Prostate gland (tissue), 2 donors: Measurements from ENCODE around the gene FARP2. TPM values are rescaled to one million over a fixed set of nuclear protein-coding genes. Genes with fewer than 3 reads are reported as not detected.

Experiments
- DNase-seq: peaks from one replicate; pipeline ENCODE4 v3.0.0-alpha.2; 2019; ENCODE audit warnings: low spot score
- H3K27ac ChIP-seq, 2 donors: fragments of 200-600 bp; sonication (generic); 2 replicates each; pipeline ENCODE4 v1.5.1; 2017 to 2019
- H3K27me3 ChIP-seq: fragments of 200-600 bp; sonication (generic); replicated peaks from 2 replicates; pipeline ENCODE4 v1.5.1; 2019; ENCODE audit not compliant: insufficient read depth
- H3K36me3 ChIP-seq, 2 donors: fragments of 200-600 bp; sonication (generic); 1 replicate in 1 of 2; 2 replicates in 1 of 2; pipeline versions ENCODE4 v1.5.1 to v1.8.1; 2017 to 2019
- H3K4me1 ChIP-seq: fragments of 200-600 bp; sonication (generic); replicated peaks from 2 replicates; pipeline ENCODE4 v1.5.1; 2019
- H3K4me3 ChIP-seq, 2 donors: fragments of 200-600 bp; sonication (generic); 2 replicates each; pipeline ENCODE4 v1.5.1; 2017 to 2019
- H3K9me3 ChIP-seq: fragments of 200-600 bp; sonication (generic); 2 replicates; pipeline ENCODE4 v1.5.1; 2017
- POLR2A ChIP-seq: fragments of 450-650 bp; IDR thresholded peaks from one replicate; pipeline ENCODE4 v1.6.1; 2016; ENCODE audit warnings: antibody characterized with exemption, mild to moderate bottlenecking
- POLR2AphosphoS5 ChIP-seq: sonication (generic); formaldehyde crosslinking; IDR thresholded peaks from one replicate; pipeline ENCODE4 v1.6.1; 2017; ENCODE audit warnings: antibody characterized with exemption
- WGBS: methylation state at CpG from one replicate; pipeline ENCODE4 v1.1.5; 2018; 5-methylcytosine and 5-hydroxymethylcytosine counted together
- intact Hi-C: fragments of 100-400 bp; cut with DNase I; formaldehyde crosslinking; loops from one replicate; pipeline ENCODE4 v1.14.2; 2022
- total RNA-seq, 2 donors: library from RNA; depleted of rRNA; stranded (reverse); fragments of >200 nt; gene quantifications; one replicate each; pipeline ENCODE4 v1.1.0, GENCODE V29; 2016
- TF ChIP-seq, protein P1 (sequence below), 4 experiments: fragments of 200-600 bp in 2 of 4; fragments of 450-650 bp in 2 of 4; sonication (generic) in 2 of 4; IDR thresholded peaks; 1 replicate in 3 of 4; 2 replicates in 1 of 4; pipeline ENCODE4 v1.5.1; 2016 to 2019; ENCODE audit warnings: antibody characterized with exemption in 4 of 4, mild to moderate bottlenecking in 2 of 4, moderate library complexity in 2 of 4

The FARP2 gene
- total RNA-seq, 2 donors from 2014 or later = 32.4 to 35.9 TPM

DNA sequence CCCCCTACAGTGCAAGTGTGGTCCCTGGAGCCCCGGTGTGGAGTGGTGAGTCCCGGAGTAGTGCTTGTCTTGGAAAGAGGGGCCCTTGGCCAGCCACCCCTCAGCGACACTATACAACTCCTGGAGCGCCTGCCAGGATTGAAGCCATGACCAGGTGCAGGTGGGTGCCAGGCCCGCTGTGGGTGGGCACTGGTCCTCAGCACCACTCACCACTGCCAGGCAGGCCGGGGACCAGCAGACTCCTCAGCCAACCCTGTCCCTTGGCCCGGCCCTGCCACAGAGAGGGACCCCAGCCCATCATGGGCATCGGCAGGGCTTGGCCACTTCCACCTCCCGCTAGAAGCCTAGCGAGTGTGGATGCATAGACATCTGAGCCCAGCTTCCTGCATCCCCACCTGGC, 110.1 kb downstream of the FARP2 start:
- H3K9me3 ChIP-seq = no peaks in the 10 kb centered on the region
- no peaks in the 10 kb centered on the region for H3K27me3 ChIP-seq
- peaks cover 7% of the 10 kb centered on the region for H3K4me1 ChIP-seq
- TF ChIP-seq POLR2A = no peak
- TF ChIP-seq, protein P1, sequence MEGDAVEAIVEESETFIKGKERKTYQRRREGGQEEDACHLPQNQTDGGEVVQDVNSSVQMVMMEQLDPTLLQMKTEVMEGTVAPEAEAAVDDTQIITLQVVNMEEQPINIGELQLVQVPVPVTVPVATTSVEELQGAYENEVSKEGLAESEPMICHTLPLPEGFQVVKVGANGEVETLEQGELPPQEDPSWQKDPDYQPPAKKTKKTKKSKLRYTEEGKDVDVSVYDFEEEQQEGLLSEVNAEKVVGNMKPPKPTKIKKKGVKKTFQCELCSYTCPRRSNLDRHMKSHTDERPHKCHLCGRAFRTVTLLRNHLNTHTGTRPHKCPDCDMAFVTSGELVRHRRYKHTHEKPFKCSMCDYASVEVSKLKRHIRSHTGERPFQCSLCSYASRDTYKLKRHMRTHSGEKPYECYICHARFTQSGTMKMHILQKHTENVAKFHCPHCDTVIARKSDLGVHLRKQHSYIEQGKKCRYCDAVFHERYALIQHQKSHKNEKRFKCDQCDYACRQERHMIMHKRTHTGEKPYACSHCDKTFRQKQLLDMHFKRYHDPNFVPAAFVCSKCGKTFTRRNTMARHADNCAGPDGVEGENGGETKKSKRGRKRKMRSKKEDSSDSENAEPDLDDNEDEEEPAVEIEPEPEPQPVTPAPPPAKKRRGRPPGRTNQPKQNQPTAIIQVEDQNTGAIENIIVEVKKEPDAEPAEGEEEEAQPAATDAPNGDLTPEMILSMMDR (IDR thresholded peaks at IDR 0.05) = no peak
- H3K27ac ChIP-seq = no peak overlapping the region
- WGBS = 94% methylated on average over 10 of the region's 10 CpGs
- DNase-seq = no peak
- H3K4me3 ChIP-seq = no peak overlapping the region
- H3K36me3 ChIP-seq = no peaks in the 10 kb centered on the region
- intact Hi-C loops = no loop called here

DNA sequence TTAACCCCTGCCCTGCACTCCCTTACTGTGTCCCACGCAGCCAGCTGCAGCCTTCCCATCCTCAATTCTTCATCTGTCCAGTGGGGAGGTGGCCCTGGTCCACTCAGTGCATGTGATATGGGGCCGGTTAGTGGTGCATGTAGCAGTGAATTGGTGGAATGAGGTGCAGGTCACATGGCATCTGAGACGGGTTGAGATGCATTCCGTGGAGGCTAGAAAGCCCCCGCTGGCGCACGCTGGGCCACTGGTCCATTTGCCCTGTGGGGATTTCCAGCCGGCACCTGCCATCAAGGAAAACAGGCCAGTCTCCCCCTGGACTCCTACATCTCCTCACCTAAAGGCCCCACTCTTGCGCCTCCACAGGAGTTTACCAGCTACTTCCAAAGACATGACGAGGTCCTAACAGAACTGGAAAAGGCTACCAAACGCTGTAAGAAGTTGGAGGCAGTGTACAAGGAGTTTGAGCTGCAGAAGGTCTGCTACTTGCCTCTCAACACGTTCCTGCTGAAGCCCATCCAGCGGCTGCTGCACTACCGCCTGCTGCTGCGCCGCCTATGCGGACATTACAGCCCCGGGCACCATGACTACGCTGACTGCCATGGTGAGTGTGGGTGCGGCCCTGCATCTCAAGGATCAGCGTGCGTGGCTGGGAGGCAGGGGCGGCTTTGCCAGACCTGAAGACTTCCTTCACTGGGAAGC, 111.8 kb downstream of the FARP2 start:
- Histone ChIP-seq H3K27ac (no peak overlapping the region), H3K27me3 (no peaks in the 10 kb centered on the region), H3K4me3 (no peak overlapping the region), H3K36me3 (no peaks in the 10 kb centered on the region), H3K4me1 (no peaks in the 10 kb centered on the region), H3K9me3 (no peaks in the 10 kb centered on the region)
- TF ChIP-seq POLR2A = no peak
- TF ChIP-seq, protein P1 (IDR thresholded peaks at IDR 0.05) = no peak
- TF ChIP-seq POLR2AphosphoS5 = no peak
- DNase-seq = no peak
- intact Hi-C loops = no loop called here
- WGBS = 94% methylated on average over 23 of the region's 23 CpGs

- no peaks in the 10 kb centered on the region for H3K9me3 ChIP-seq
- WGBS = 80% methylated on average over 1 of the region's 2 CpGs
- no peak for TF ChIP-seq POLR2A
- TF ChIP-seq, protein P1 (IDR thresholded peaks at IDR 0.05) = no peak
- no peak for TF ChIP-seq POLR2AphosphoS5
- H3K27ac ChIP-seq = no peak overlapping the region
- no peak for DNase-seq
- no peaks in the 10 kb centered on the region for H3K27me3 ChIP-seq
- intact Hi-C loops = no loop called here
- no peaks in the 10 kb centered on the region for H3K4me1 ChIP-seq
- H3K4me3 ChIP-seq = no peak overlapping the region
- H3K36me3 ChIP-seq = no peaks in the 10 kb centered on the region
Observed at GRCh38 chr2:241468476-241468781, 112.3 kb downstream of the FARP2 start.

DNA sequence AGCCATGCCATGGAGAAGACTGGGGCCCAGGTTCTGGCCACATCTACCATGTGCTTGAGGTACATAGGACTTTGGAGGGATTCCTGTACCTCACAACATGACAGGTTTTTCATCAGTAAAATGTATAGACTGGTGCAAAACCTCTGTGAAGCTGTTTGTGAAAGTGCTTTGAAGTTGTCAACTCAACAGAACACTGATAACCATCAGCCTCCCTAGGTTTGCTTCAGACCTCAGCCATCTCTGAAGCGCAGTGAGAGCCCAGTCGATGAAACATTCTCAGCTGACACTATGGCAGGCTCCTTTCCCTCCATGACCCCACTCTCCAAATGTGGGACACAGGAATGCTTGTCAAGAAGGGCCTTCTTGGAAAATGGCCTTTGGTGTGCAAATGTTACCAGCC, 113.7 kb downstream of the FARP2 start:
- Histone ChIP-seq H3K27ac (no peak overlapping the region), H3K36me3 (no peaks in the 10 kb centered on the region), H3K9me3 (no peaks in the 10 kb centered on the region), H3K4me1 (no peaks in the 10 kb centered on the region), H3K4me3 (no peak overlapping the region), H3K27me3 (no peaks in the 10 kb centered on the region)
- WGBS = 86% methylated on average over 2 of the region's 2 CpGs
- intact Hi-C loops = no loop called here
- no peak for DNase-seq
- TF ChIP-seq POLR2A = no peak
- TF ChIP-seq, protein P1 (IDR thresholded peaks at IDR 0.05) = no peak
- no peak for TF ChIP-seq POLR2AphosphoS5

GRCh38 chr2:241473399-241473798, 117.3 kb downstream of the FARP2 start:
- DNase-seq = no peak
- Histone ChIP-seq H3K4me1 (no peaks in the 10 kb centered on the region), H3K4me3 (no peak overlapping the region), H3K36me3 (no peaks in the 10 kb centered on the region), H3K27me3 (no peaks in the 10 kb centered on the region), H3K27ac (no peak overlapping the region), H3K9me3 (no peaks in the 10 kb centered on the region)
- intact Hi-C loops = no loop called here
- TF ChIP-seq POLR2A = no peak
- TF ChIP-seq, protein P1 (IDR thresholded peaks at IDR 0.05) = no peak
- TF ChIP-seq POLR2AphosphoS5 = no peak
- WGBS = 88% methylated on average over 3 of the region's 3 CpGs
